ENCODE results near the gene P3H4.
"Not testable (repeated sequence)": the region's sequence is repeated elsewhere in the genome, so short reads cannot be mapped to it uniquely, and the experiment has no call there.

The P3H4 gene

GRCh38 chr17:41849251-41849990 is 37.7 kb upstream of the P3H4 start:
- Histone ChIP-seq H3K79me2 (ENCODE audit: low read length) (peaks cover 65% of the 10 kb centered on the region), H3K9ac (ENCODE audit: low read length) (no peak overlapping the region), H3K27me3 (replicated peaks; ENCODE audit: insufficient read depth, low read length) (no peaks in the 10 kb centered on the region), H3K36me3 (replicated peaks; ENCODE audit: insufficient read depth, low read length) (no peaks in the 10 kb centered on the region), H2AFZ (ENCODE audit: low read length) (no peak overlapping the region), H3K4me3 (ENCODE audit: low read length) (no peak overlapping the region), H3K9me3 (replicated peaks; ENCODE audit: insufficient read depth, low read length) (no peaks in the 10 kb centered on the region), H3K4me2 (ENCODE audit: low read depth, low read length) (no peak overlapping the region), H3K4me1 (ENCODE audit: low read length) (no peaks in the 10 kb centered on the region), H3F3A (ENCODE audit: insufficient read depth, low read length) (no peaks in the 10 kb centered on the region), H3K9me2 (replicated peaks; ENCODE audit: insufficient read depth, low read length) (no peaks in the 10 kb centered on the region), H3K27ac (ENCODE audit: low read length) (no peak overlapping the region), H4K20me1 (ENCODE audit: insufficient read depth, low read length) (peaks cover 3% of the 10 kb centered on the region; the same call in 1 of the 2 replicates)
- DNase-seq: no peak
- TF ChIP-seq CTCF (IDR thresholded peaks at IDR 0.05; ENCODE audit: low read length) (no peak), EZH2phosphoT487 (IDR thresholded peaks at IDR 0.05; ENCODE audit: low read length) (no peak), EZH2 (optimal IDR thresholded peaks at IDR 0.05; ENCODE audit: low read depth, low read length) (no peak)

GRCh38 chr17:41848788-41849187 is 37.0 kb upstream of the P3H4 start:
- no peak for DNase-seq
- Histone ChIP-seq H3K9ac (ENCODE audit: low read length) (no peak overlapping the region), H4K20me1 (ENCODE audit: insufficient read depth, low read length) (0 out of 2 replicates have a peak, but pooled peaks cover 3% of the 10 kb centered on the region), H3K79me2 (ENCODE audit: low read length) (peaks cover 59% of the 10 kb centered on the region), H3K9me3 (replicated peaks; ENCODE audit: insufficient read depth, low read length) (no peaks in the 10 kb centered on the region), H3K36me3 (replicated peaks; ENCODE audit: insufficient read depth, low read length) (no peaks in the 10 kb centered on the region), H3K9me2 (replicated peaks; ENCODE audit: insufficient read depth, low read length) (no peaks in the 10 kb centered on the region), H3K27me3 (replicated peaks; ENCODE audit: insufficient read depth, low read length) (no peaks in the 10 kb centered on the region), H3K4me3 (ENCODE audit: low read length) (no peak overlapping the region), H3K4me1 (ENCODE audit: low read length) (no peaks in the 10 kb centered on the region), H3F3A (ENCODE audit: insufficient read depth, low read length) (no peaks in the 10 kb centered on the region), H3K4me2 (ENCODE audit: low read depth, low read length) (no peak overlapping the region), H2AFZ (ENCODE audit: low read length) (no peak overlapping the region), H3K27ac (ENCODE audit: low read length) (no peak overlapping the region)
- no peak for TF ChIP-seq EZH2phosphoT487 (IDR thresholded peaks at IDR 0.05; ENCODE audit: low read length)
- TF ChIP-seq EZH2 (optimal IDR thresholded peaks at IDR 0.05; ENCODE audit: low read depth, low read length): no peak
- TF ChIP-seq CTCF (IDR thresholded peaks at IDR 0.05; ENCODE audit: low read length): no peak

- Histone ChIP-seq H4K20me1 (ENCODE audit: insufficient read depth, low read length) (no peaks in the 10 kb centered on the region), H3K9me2 (replicated peaks; ENCODE audit: insufficient read depth, low read length) (no peaks in the 10 kb centered on the region), H3K27me3 (replicated peaks; ENCODE audit: insufficient read depth, low read length) (no peaks in the 10 kb centered on the region), H3F3A (ENCODE audit: insufficient read depth, low read length) (no peaks in the 10 kb centered on the region), H3K36me3 (replicated peaks; ENCODE audit: insufficient read depth, low read length) (no peaks in the 10 kb centered on the region), H3K4me2 (ENCODE audit: low read depth, low read length) (no peak overlapping the region), H3K4me1 (ENCODE audit: low read length) (no peaks in the 10 kb centered on the region), H3K9me3 (replicated peaks; ENCODE audit: insufficient read depth, low read length) (no peaks in the 10 kb centered on the region), H3K4me3 (ENCODE audit: low read length) (no peak overlapping the region), H3K79me2 (ENCODE audit: low read length) (peaks cover 22% of the 10 kb centered on the region), H2AFZ (ENCODE audit: low read length) (no peak overlapping the region), H3K27ac (ENCODE audit: low read length) (no peak overlapping the region), H3K9ac (ENCODE audit: low read length) (no peak overlapping the region)
- no peak for DNase-seq
- TF ChIP-seq EZH2phosphoT487 (IDR thresholded peaks at IDR 0.05; ENCODE audit: low read length): no peak
Measured at GRCh38 chr17:41844971-41845370, 33.2 kb upstream of the P3H4 start.

GRCh38 chr17:41840781-41841180 is 29.0 kb upstream of the P3H4 start:
- not testable (repeated sequence) for H3K4me3 ChIP-seq (ENCODE audit: low read length); H3K79me2 ChIP-seq (ENCODE audit: low read length); H2AFZ ChIP-seq (ENCODE audit: low read length); H3K36me3 ChIP-seq (replicated peaks; ENCODE audit: insufficient read depth, low read length); H3F3A ChIP-seq (ENCODE audit: insufficient read depth, low read length); H3K4me1 ChIP-seq (ENCODE audit: low read length); H3K9me2 ChIP-seq (replicated peaks; ENCODE audit: insufficient read depth, low read length); H3K4me2 ChIP-seq (ENCODE audit: low read depth, low read length); H3K27ac ChIP-seq (ENCODE audit: low read length); H3K9me3 ChIP-seq (replicated peaks; ENCODE audit: insufficient read depth, low read length); DNase-seq; H3K27me3 ChIP-seq (replicated peaks; ENCODE audit: insufficient read depth, low read length); H3K9ac ChIP-seq (ENCODE audit: low read length); H4K20me1 ChIP-seq (ENCODE audit: insufficient read depth, low read length)

GRCh38 chr17:41839448-41839847 is 27.7 kb upstream of the P3H4 start:
- H3F3A ChIP-seq (ENCODE audit: insufficient read depth, low read length); H3K79me2 ChIP-seq (ENCODE audit: low read length); DNase-seq; H3K4me2 ChIP-seq (ENCODE audit: low read depth, low read length); H3K9ac ChIP-seq (ENCODE audit: low read length); H4K20me1 ChIP-seq (ENCODE audit: insufficient read depth, low read length); H3K4me1 ChIP-seq (ENCODE audit: low read length); H3K9me3 ChIP-seq (replicated peaks; ENCODE audit: insufficient read depth, low read length); H2AFZ ChIP-seq (ENCODE audit: low read length); H3K27me3 ChIP-seq (replicated peaks; ENCODE audit: insufficient read depth, low read length); H3K4me3 ChIP-seq (ENCODE audit: low read length); H3K9me2 ChIP-seq (replicated peaks; ENCODE audit: insufficient read depth, low read length); H3K27ac ChIP-seq (ENCODE audit: low read length); H3K36me3 ChIP-seq (replicated peaks; ENCODE audit: insufficient read depth, low read length): not testable (repeated sequence)
